ENCODE data around the gene SUPT20H.

SUPT20H gene

GRCh38 chr13:36997716-36998427 lies 61.6 kb downstream of the SUPT20H start:
- DNase-seq = no peak

GRCh38 chr13:36992362-36992761 lies 67.1 kb downstream of the SUPT20H start:
- DNase-seq = no peak

GRCh38 chr13:36986462-36987240 lies 72.8 kb downstream of the SUPT20H start:
- no peak for DNase-seq

GRCh38 chr13:36981156-36981743 lies 78.2 kb downstream of the SUPT20H start:
- no peak for DNase-seq

GRCh38 chr13:36979361-36980050 lies 80.0 kb downstream of the SUPT20H start:
- DNase-seq = no peak

- no peak for DNase-seq
Measured at GRCh38 chr13:36975172-36975571, 84.3 kb downstream of the SUPT20H start.

DNA sequence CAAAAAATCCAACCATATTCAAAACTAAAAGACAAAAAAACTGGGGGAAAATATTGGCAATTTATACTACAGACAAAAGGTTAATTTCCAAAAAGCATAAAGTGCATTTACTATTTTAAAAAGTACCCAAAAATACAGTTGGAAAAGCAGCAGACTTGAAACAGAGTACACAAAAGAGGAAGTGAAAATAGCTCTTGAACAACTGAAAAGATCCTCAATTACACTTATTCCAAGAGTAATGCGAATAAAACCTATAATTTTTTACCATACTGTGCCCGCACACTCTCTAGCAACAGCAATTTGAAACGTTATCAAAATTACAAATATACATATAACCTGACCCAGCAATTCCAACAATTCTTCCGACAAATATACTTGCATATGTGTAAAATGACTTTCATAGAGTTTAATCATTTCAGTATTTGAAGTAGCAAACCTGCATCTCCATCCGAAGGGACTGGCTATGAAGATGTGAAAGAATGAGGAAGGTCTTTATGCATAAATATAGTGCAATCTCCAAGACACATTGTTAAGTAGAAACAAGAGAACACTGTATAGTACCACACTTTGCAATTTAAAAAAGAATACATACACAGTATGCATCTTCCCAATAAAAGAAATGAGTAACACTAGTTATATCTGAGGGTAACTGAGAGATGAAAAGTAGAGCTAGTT lies 85.7 kb downstream of the SUPT20H start:
- DNase-seq = no peak

- DNase-seq = no peak
Measured at GRCh38 chr13:36973009-36973408, 86.5 kb downstream of the SUPT20H start.

- no peak for DNase-seq
Measured at GRCh38 chr13:36966404-36966803, 93.1 kb downstream of the SUPT20H start.

- no peak for DNase-seq
Measured at GRCh38 chr13:36965767-36966166, 93.7 kb downstream of the SUPT20H start.

- no peak for DNase-seq
Measured at GRCh38 chr13:36959456-36960116, 99.9 kb downstream of the SUPT20H start.

Data from activated CD4-positive, CD25-positive, alpha-beta regulatory T cell treated with anti-CD3 and anti-CD28 coated beads, Interleukin-2, amount 50 U/mL, for 72 hours (primary cell).